Choroid plexus epithelial cell (primary cell): ENCODE results near the gene LINGO1.

Experiments used
- DNase-seq: peaks from one replicate; pipeline ENCODE4 v3.0.0-alpha.2; 2010; ENCODE audit warnings: low read depth
- H3K4me3 ChIP-seq: 2 replicates; pipeline ENCODE4 v1.5.1; 2011; ENCODE audit warnings: low read depth, mild to moderate bottlenecking, control low read depth, low read length, moderate library complexity
- CTCF ChIP-seq: conservative IDR thresholded peaks from 2 replicates; pipeline ENCODE4 v1.5.1; 2011; ENCODE audit warnings: low read depth, mild to moderate bottlenecking, control low read depth, inconsistent platforms, low read length, moderate library complexity

Gene LINGO1

GRCh38 chr15:77596821-77597803 lies 35.6 kb downstream of the LINGO1 start:
- no peak for TF ChIP-seq CTCF
- no peak for DNase-seq
- H3K4me3 ChIP-seq: no peak overlapping the region

GRCh38 chr15:77595231-77595630 lies 37.5 kb downstream of the LINGO1 start:
- no peak for TF ChIP-seq CTCF
- no peak overlapping the region for H3K4me3 ChIP-seq
- no peak for DNase-seq

GRCh38 chr15:77592758-77593157 lies 40.0 kb downstream of the LINGO1 start:
- DNase-seq: no peak
- H3K4me3 ChIP-seq: no peak overlapping the region
- TF ChIP-seq CTCF: no peak

- DNase-seq: no peak
- TF ChIP-seq CTCF: no peak
- no peak overlapping the region for H3K4me3 ChIP-seq
Observed at GRCh38 chr15:77591968-77592613, 40.6 kb downstream of the LINGO1 start.

DNA sequence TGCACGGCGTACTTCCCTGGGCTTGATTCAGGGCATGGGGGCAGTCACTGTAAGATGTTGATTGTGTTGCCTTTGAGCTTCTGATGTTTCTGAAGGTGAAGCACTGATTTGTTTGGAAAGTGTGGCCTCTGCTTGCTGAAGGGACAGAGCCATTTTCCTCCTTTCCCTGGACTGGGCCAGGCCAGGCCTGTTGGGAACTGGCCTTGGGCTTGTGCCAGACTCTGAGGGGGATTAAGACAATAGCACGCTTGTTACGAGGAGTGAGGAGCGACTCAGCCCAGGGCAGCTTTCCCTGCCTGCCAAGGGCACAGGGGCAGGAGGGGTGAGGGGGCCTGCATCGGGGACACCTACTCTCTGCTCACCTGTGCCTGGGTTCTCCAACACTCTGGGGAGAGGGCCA lies 42.9 kb downstream of the LINGO1 start:
- TF ChIP-seq CTCF: no peak

GRCh38 chr15:77588126-77588525 lies 44.6 kb downstream of the LINGO1 start:
- DNase-seq: no peak
- H3K4me3 ChIP-seq: no peak overlapping the region
- TF ChIP-seq CTCF: no peak

More for the DNA sequence above, 42.9 kb downstream of the LINGO1 start:
- no peak overlapping the region for H3K4me3 ChIP-seq
- no peak for DNase-seq
